HepG2 (cell line): ENCODE results near the gene NDUFS2. TPM values are rescaled to one million over a fixed set of nuclear protein-coding genes. Genes with fewer than 3 reads are reported as not detected.
A peak's percentile ranks its signal among the peaks of the same experiment; 100 is the strongest.

Experiments used
- ATAD3A ChIP-seq: sonication (generic); formaldehyde crosslinking; IDR thresholded peaks from 2 replicates; pipeline ENCODE4 v1.4.0; 2020; ENCODE audit warnings: missing genetic modification reagents
- DR1 ChIP-seq: sonication (generic); formaldehyde crosslinking; IDR thresholded peaks from 2 replicates; pipeline ENCODE4 v1.8.0; 2021; ENCODE audit warnings: mild to moderate bottlenecking, missing genetic modification reagents, inconsistent platforms
- EED ChIP-seq: sonication (generic); formaldehyde crosslinking; IDR thresholded peaks from 2 replicates; pipeline ENCODE4 v1.5.0; 2020; ENCODE audit warnings: mild to moderate bottlenecking, missing genetic modification reagents
- HDAC2 ChIP-seq: sonication (generic); formaldehyde crosslinking; IDR thresholded peaks from 2 replicates; pipeline ENCODE4 v1.4.0; 2020; ENCODE audit warnings: missing genetic modification reagents
- NR2F2 ChIP-seq: IDR thresholded peaks from 2 replicates; pipeline ENCODE4 v1.6.1; 2012; ENCODE audit warnings: low read depth, inconsistent platforms, borderline replicate concordance
- PHF20 ChIP-seq: sonication (generic); formaldehyde crosslinking; IDR thresholded peaks from 2 replicates; pipeline ENCODE4 v1.5.0; 2020; ENCODE audit warnings: mild to moderate bottlenecking, missing genetic modification reagents
- REL ChIP-seq: sonication (generic); formaldehyde crosslinking; conservative IDR thresholded peaks from 2 replicates; pipeline ENCODE4 v1.8.0; 2022; ENCODE audit warnings: mild to moderate bottlenecking, missing genetic modification reagents, moderate library complexity
- SIX1 ChIP-seq: sonication (generic); formaldehyde crosslinking; IDR thresholded peaks from 2 replicates; pipeline ENCODE4 v1.4.0; 2020; ENCODE audit warnings: missing genetic modification reagents, borderline replicate concordance
- SOX6 ChIP-seq, 2 experiments: fragments of 450-650 bp in 1 of 2; sonication (generic) in 1 of 2; formaldehyde crosslinking in 1 of 2; IDR thresholded peaks; 2 replicates each; pipeline versions ENCODE4 v1.4.0 to v1.6.1; 2017 to 2020; ENCODE audit warnings: antibody characterized with exemption in 1 of 2, mild to moderate bottlenecking in 1 of 2, missing genetic modification reagents in 1 of 2
- TCF7L2 ChIP-seq: IDR thresholded peaks from 2 replicates; pipeline ENCODE4 v1.6.1; 2011; ENCODE audit warnings: mild to moderate bottlenecking, low read depth, low read length, moderate library complexity
- ZNF292 ChIP-seq: sonication (generic); formaldehyde crosslinking; IDR thresholded peaks from 2 replicates; pipeline ENCODE4 v1.8.1; 2022; ENCODE audit warnings: mild to moderate bottlenecking, low read depth, missing genetic modification reagents, borderline replicate concordance
- ZNF326 ChIP-seq: sonication (generic); formaldehyde crosslinking; IDR thresholded peaks from 2 replicates; pipeline ENCODE4 v1.4.0; 2020; ENCODE audit warnings: missing genetic modification reagents, borderline replicate concordance
- ZNF382 ChIP-seq: sonication (generic); formaldehyde crosslinking; IDR thresholded peaks from 2 replicates; pipeline ENCODE4 v1.5.0; 2020; ENCODE audit warnings: missing genetic modification reagents, mild to moderate bottlenecking, borderline replicate concordance
- ZNF589 ChIP-seq: sonication (generic); formaldehyde crosslinking; conservative IDR thresholded peaks from 2 replicates; pipeline ENCODE4 v1.8.0; 2022; ENCODE audit warnings: mild to moderate bottlenecking, moderate library complexity, missing genetic modification reagents
- ZNF720 ChIP-seq: sonication (generic); formaldehyde crosslinking; IDR thresholded peaks from 2 replicates; pipeline ENCODE4 v1.4.0; 2020; ENCODE audit warnings: missing genetic modification reagents
- ZNF780A ChIP-seq: sonication (generic); formaldehyde crosslinking; IDR thresholded peaks from 2 replicates; pipeline ENCODE4 v1.8.0; 2022; ENCODE audit warnings: mild to moderate bottlenecking, missing genetic modification reagents, moderate library complexity
- ZNF891 ChIP-seq: sonication (generic); formaldehyde crosslinking; IDR thresholded peaks from 2 replicates; pipeline ENCODE4 v1.5.0; 2020; ENCODE audit warnings: mild to moderate bottlenecking, missing genetic modification reagents
- polyA plus RNA-seq, 8 experiments: library from polyadenylated mRNA; depleted of rRNA in 3 of 8; stranded (reverse) in 7 of 8; unstranded in 1 of 8; fragments of >200 nt; fragmentation: Illumina TruSeq in 4 of 8; extraction: Trizol in 4 of 8; gene quantifications; 2 replicates each; pipeline versions ENCODE4 v1.2.1 to v1.2.3, GENCODE V29; 2011 to 2016; ENCODE audit warnings: low read depth in 4 of 8, missing spikeins in 1 of 8, mixed read lengths in 1 of 8; ENCODE audit not compliant: insufficient read depth in 1 of 8
- total RNA-seq, 5 experiments: library from RNA; depleted of rRNA; stranded (reverse); fragments of >200 nt; fragmentation: Illumina TruSeq; extraction: Trizol; gene quantifications; 2 replicates each; pipeline ENCODE4 v1.2.3, GENCODE V29; 2016; ENCODE audit warnings: low read depth in 1 of 5
- TF ChIP-seq, protein P1 (sequence below): sonication (generic); formaldehyde crosslinking; IDR thresholded peaks from 2 replicates; pipeline ENCODE4 v1.4.0; 2020; ENCODE audit warnings: mild to moderate bottlenecking, missing genetic modification reagents
- TF ChIP-seq, protein P2 (sequence below): sonication (generic); formaldehyde crosslinking; IDR thresholded peaks from 2 replicates; pipeline ENCODE4 v1.4.0; 2020; ENCODE audit warnings: mild to moderate bottlenecking, missing genetic modification reagents
- TF ChIP-seq, protein P3 (sequence below): sonication (generic); formaldehyde crosslinking; IDR thresholded peaks from 2 replicates; pipeline ENCODE4 v1.4.0; 2020; ENCODE audit warnings: mild to moderate bottlenecking, low read depth, missing genetic modification reagents

NDUFS2 gene
- total and polyA plus RNA-seq, 2 of the 13 experiments (the other 11 are each of a cell fraction or from before 2014, with no cell fraction given) = 89.9 to 118 TPM

DNA sequence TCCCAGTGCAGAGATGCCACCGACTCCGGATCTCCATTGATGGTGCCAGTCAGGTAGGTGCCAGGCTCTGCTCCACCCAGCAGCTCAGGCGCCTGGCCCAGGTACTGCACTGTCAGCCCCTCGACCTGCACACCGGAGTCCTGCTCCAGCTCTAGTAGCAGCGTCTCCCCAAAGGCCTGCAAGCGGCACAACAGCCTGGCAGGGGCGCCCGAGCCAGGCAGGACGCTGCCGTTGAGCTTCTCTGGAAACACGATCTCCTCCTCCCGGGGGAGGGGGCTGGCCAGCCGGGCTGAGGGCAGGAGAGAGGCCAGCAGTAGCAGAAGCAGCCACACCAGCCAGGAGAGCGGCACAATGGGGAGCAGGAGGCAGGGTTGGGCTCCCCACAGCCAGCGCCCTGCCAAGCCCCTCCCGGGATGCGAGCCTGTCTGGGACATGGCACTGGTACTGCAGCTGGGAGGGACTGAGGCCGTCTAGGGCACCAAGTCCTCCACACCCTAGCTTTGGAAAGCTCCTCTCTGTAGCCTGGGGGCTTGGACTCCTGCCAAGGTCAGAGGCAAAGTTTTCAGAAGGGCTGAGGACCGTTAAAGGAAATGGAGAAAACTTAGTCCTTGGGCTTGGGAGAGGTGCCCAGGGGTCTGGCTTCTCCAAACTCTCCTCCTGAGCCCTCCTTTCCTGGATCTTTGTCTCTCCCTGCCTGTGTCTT, 3.8 kb upstream of the NDUFS2 start (continued):
- TF ChIP-seq ZNF891 (peak; percentile 50; the same call in 1 of the 2 replicates), DR1 (CRISPR knock-in tag) (no peak; the same call in 1 of the 2 replicates), REL (CRISPR knock-in tag) (no peak), ZNF780A (no peak), ZNF326 (CRISPR knock-in tag) (no peak), NR2F2 (no peak), SOX6 (IDR thresholded peaks at IDR 0.05) (no peak), SOX6 (CRISPR knock-in tag; IDR thresholded peaks at IDR 0.05) (peak; percentile 20; the same call in 1 of the 2 replicates), ZNF292 (CRISPR knock-in tag) (peak; percentile 83), ZNF720 (no peak), SIX1 (CRISPR knock-in tag) (peak; percentile 83), EED (CRISPR knock-in tag) (no peak), TCF7L2 (no peak), ATAD3A (no peak), PHF20 (CRISPR knock-in tag) (no peak), ZNF382 (CRISPR knock-in tag) (no peak), ZNF589 (CRISPR knock-in tag) (no peak), HDAC2 (CRISPR knock-in tag) (no peak)
- TF ChIP-seq, protein P1, sequence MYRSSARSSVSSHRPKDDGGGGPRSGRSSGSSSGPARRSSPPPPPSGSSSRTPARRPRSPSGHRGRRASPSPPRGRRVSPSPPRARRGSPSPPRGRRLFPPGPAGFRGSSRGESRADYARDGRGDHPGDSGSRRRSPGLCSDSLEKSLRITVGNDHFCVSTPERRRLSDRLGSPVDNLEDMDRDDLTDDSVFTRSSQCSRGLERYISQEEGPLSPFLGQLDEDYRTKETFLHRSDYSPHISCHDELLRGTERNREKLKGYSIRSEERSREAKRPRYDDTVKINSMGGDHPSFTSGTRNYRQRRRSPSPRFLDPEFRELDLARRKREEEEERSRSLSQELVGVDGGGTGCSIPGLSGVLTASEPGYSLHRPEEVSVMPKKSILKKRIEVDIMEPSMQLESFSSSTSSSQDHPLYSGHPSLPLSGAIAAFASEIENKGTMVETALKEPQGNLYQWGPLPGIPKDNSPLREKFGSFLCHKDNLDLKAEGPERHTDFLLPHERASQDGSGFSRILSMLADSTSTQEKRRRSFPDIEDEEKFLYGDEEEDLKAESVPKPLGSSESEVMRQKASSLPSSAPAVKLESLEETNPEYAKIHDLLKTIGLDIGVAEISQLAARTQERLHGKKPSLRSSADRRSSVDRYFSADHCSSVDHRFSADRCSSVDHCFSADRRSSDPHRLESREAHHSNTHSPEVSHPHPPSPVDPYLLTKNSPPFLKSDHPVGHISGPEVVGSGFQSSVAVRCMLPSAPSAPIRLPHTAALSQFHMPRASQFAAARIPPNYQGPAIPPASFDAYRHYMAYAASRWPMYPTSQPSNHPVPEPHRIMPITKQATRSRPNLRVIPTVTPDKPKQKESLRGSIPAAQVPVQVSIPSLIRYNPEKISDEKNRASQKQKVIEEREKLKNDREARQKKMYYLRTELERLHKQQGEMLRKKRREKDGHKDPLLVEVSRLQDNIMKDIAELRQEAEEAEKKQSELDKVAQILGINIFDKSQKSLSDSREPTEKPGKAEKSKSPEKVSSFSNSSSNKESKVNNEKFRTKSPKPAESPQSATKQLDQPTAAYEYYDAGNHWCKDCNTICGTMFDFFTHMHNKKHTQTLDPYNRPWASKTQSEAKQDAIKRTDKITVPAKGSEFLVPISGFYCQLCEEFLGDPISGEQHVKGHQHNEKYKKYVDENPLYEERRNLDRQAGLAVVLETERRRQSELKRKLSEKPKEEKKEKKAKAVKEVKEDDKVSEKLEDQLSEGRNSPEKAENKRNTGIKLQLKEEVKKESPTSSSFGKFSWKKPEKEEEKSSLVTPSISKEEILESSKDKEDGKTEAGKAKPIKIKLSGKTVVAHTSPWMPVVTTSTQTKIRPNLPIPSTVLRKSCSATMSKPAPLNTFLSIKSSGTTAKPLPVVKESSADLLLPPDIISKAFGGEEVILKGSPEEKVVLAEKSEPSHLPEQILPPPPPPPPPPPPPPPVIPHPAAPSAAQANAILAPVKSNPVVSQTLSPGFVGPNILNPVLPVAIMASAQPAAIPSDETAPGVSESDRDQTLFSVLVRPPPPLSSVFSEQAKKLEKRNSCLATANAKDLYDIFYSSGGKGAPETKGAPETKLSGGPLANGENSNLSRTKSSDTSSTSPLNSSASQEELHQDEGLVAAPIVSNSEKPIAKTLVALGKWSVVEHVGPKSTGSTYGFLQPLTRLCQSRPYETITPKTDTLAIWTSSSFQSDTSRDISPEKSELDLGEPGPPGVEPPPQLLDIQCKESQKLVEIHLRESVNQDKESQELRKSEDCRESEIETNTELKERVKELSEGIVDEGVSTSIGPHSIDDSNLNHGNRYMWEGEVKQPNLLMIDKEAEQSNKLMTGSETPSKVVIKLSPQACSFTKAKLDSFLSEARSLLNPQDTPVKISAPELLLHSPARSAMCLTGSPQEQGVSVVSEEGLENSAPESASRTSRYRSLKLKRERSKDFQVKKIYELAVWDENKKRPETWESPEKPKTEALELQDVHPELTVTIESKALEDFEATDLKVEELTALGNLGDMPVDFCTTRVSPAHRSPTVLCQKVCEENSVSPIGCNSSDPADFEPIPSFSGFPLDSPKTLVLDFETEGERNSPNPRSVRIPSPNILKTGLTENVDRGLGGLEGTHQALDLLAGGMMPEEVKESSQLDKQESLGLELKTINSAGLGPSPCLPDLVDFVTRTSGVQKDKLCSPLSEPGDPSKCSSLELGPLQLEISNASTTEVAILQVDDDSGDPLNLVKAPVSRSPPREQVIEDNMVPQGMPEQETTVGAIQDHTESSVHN (CRISPR knock-in tag) = no peak
- TF ChIP-seq, protein P2, sequence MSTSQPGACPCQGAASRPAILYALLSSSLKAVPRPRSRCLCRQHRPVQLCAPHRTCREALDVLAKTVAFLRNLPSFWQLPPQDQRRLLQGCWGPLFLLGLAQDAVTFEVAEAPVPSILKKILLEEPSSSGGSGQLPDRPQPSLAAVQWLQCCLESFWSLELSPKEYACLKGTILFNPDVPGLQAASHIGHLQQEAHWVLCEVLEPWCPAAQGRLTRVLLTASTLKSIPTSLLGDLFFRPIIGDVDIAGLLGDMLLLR (CRISPR knock-in tag) = no peak
- TF ChIP-seq, protein P3, sequence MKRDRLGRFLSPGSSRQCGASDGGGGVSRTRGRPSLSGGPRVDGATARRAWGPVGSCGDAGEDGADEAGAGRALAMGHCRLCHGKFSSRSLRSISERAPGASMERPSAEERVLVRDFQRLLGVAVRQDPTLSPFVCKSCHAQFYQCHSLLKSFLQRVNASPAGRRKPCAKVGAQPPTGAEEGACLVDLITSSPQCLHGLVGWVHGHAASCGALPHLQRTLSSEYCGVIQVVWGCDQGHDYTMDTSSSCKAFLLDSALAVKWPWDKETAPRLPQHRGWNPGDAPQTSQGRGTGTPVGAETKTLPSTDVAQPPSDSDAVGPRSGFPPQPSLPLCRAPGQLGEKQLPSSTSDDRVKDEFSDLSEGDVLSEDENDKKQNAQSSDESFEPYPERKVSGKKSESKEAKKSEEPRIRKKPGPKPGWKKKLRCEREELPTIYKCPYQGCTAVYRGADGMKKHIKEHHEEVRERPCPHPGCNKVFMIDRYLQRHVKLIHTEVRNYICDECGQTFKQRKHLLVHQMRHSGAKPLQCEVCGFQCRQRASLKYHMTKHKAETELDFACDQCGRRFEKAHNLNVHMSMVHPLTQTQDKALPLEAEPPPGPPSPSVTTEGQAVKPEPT = no peak
